Gastrocnemius medialis (tissue), 4 donors: ENCODE measurements around the gene PARD3. TPM values are rescaled to one million over a fixed set of nuclear protein-coding genes. Genes with fewer than 3 reads are reported as not detected.

Source experiments
- ATAC-seq, 2 donors: fragments of 150-250 bp; one replicate each; pipeline ENCODE4 v1.9.1; 2016
- DNase-seq, 2 donors: peaks; one replicate each; pipeline ENCODE4 v3.0.0-alpha.2; 2019
- H3K27ac ChIP-seq, 4 donors: fragments of 200-600 bp; sonication (generic); 1 replicate in 1 of 4; 2 replicates in 3 of 4; pipeline ENCODE4 v1.5.1; 2016 to 2018; ENCODE audit warnings: mild to moderate bottlenecking in 2 of 4, moderate library complexity in 1 of 4
- H3K27me3 ChIP-seq, 3 donors: fragments of 200-600 bp; sonication (generic) in 2 of 3; 1 replicate in 1 of 3; 2 replicates in 2 of 3; pipeline versions ENCODE4 v1.5.1 to v1.6.0; 2016 to 2019; ENCODE audit warnings: mild to moderate bottlenecking in 1 of 3, moderate library complexity in 1 of 3
- H3K36me3 ChIP-seq, 2 donors: fragments of 200-600 bp; sonication (generic) in 1 of 2; one replicate each; pipeline ENCODE4 v1.5.1; 2017 to 2018
- H3K4me1 ChIP-seq, 2 donors: fragments of 200-600 bp; sonication (generic) in 1 of 2; one replicate each; pipeline ENCODE4 v1.5.1; 2016 to 2017; ENCODE audit warnings: mild to moderate bottlenecking in 2 of 2
- H3K4me3 ChIP-seq, 4 donors: fragments of 200-600 bp; sonication (generic) in 3 of 4; 1 replicate in 1 of 4; 2 replicates in 3 of 4; pipeline ENCODE4 v1.5.1; 2016 to 2019; ENCODE audit warnings: mild to moderate bottlenecking in 2 of 4
- H3K9me3 ChIP-seq, 3 donors: fragments of 200-600 bp; sonication (generic) in 2 of 3; 1 replicate in 1 of 3; 2 replicates in 2 of 3; pipeline ENCODE4 v1.5.1; 2016 to 2019
- POLR2A ChIP-seq, 2 donors: fragments of 450-650 bp; IDR thresholded peaks; one replicate each; pipeline ENCODE4 v1.6.1; 2017; ENCODE audit warnings: antibody characterized with exemption in 2 of 2, mild to moderate bottlenecking in 2 of 2, moderate library complexity in 2 of 2
- in situ Hi-C, 4 donors: fragments of 200-750 bp; cut with MboI; loops; one replicate each; pipeline versions ENCODE4 v1.15.0 to v1.8.0; 2017; ENCODE audit warnings: low sequenced_read_pairs in 4 of 4
- intact Hi-C: fragments of 100-400 bp; cut with DNase I; formaldehyde crosslinking; loops from one replicate; pipeline ENCODE4 v1.15.1; 2023; ENCODE audit warnings: low total_unique reads
- total RNA-seq, 4 donors: library from RNA; depleted of rRNA; stranded (reverse); fragments of >200 nt; gene quantifications; one replicate each; pipeline versions ENCODE4 v1.1.0 to v1.2.3, GENCODE V29; 2016
- TF ChIP-seq, protein P1 (sequence below), 5 experiments: fragments of 450-650 bp in 3 of 5; fragments of 200-600 bp in 2 of 5; sonication (generic) in 2 of 5; IDR thresholded peaks in 4 of 5; conservative IDR thresholded peaks in 1 of 5; 1 replicate in 4 of 5; 2 replicates in 1 of 5; pipeline ENCODE4 v1.5.1; 2016 to 2019; ENCODE audit warnings: antibody characterized with exemption in 5 of 5, mild to moderate bottlenecking in 3 of 5, moderate library complexity in 3 of 5

Gene PARD3
- total RNA-seq, 4 donors from 2014 or later: 64.6 to 75.8 (median 68.3) TPM

DNA sequence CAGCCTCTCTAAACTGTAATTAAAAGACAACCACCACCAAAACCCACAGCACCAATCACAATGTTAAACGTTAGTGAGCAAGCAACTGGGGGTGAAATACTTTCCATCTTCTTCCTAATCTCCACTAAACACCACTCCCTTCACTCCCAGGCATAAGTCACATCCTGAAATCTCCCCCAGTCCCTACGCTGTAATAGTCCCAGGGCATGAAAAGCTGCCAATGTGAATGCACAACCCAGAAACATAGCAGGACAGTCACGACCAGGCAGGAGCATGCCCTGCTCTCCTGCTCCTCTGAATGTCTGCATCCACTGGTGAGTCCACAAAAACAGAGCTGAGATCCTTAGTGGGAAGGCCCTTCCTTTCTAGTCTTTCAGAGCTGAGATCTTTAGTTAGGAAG lies 288.9 kb downstream of the PARD3 start:
- peaks cover 23 to 29% of the 10 kb centered on the region in 2 donors for H3K4me1 ChIP-seq
- no peaks in the 10 kb centered on the region for H3K9me3 ChIP-seq
- ATAC-seq: no peak
- DNase-seq: no peak
- no peaks in the 10 kb centered on the region for H3K36me3 ChIP-seq
- no peaks in the 10 kb centered on the region for H3K27me3 ChIP-seq
- TF ChIP-seq, protein P1, sequence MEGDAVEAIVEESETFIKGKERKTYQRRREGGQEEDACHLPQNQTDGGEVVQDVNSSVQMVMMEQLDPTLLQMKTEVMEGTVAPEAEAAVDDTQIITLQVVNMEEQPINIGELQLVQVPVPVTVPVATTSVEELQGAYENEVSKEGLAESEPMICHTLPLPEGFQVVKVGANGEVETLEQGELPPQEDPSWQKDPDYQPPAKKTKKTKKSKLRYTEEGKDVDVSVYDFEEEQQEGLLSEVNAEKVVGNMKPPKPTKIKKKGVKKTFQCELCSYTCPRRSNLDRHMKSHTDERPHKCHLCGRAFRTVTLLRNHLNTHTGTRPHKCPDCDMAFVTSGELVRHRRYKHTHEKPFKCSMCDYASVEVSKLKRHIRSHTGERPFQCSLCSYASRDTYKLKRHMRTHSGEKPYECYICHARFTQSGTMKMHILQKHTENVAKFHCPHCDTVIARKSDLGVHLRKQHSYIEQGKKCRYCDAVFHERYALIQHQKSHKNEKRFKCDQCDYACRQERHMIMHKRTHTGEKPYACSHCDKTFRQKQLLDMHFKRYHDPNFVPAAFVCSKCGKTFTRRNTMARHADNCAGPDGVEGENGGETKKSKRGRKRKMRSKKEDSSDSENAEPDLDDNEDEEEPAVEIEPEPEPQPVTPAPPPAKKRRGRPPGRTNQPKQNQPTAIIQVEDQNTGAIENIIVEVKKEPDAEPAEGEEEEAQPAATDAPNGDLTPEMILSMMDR (IDR thresholded peaks at IDR 0.05 in 4 of 5, conservative IDR thresholded peaks at IDR 0.05 in 1 of 5): no peak
- no peak for TF ChIP-seq POLR2A (IDR thresholded peaks at IDR 0.05)
- in situ Hi-C loops: no loop called here
- no peak overlapping the region for H3K4me3 ChIP-seq
- peak overlapping the region in 1 of 4 donors; percentile 50 for H3K27ac ChIP-seq
- intact Hi-C loops: no loop called here

DNA sequence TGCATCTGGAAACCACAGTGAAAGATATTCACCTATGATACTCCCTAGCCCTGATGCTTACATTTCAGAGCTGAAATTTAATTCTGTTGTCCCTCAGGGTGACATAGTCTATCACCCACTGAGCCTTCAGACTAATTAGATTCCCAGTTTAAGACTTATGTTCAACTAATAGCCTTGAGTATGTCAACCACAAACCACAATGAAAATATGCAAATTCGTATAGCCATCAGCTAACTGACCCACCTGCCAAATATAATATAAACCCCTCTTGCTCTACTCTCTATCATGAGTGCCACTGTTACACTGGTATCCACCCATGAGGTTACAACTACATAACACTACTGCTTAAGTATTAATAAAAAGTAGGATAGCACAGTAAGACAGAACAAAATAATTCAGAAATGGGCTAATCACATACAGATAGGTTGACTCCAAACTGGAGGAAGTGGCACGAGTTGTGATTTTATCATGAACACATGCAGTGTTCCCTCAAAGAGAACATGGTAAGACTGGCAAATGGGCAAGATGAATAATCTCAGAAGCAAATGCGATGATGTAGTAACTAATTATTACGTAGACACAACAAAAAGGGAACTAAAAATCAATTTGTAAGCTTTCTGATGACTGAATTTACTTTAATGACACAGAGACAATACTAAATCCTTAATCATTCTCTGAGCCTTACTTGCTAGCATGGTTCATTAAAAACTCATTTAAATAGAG lies 290.6 kb downstream of the PARD3 start:
- TF ChIP-seq POLR2A (IDR thresholded peaks at IDR 0.05): no peak
- TF ChIP-seq, protein P1 (IDR thresholded peaks at IDR 0.05 in 4 of 5, conservative IDR thresholded peaks at IDR 0.05 in 1 of 5): no peak
- Histone ChIP-seq H3K36me3 (no peaks in the 10 kb centered on the region), H3K4me3 (no peak overlapping the region), H3K9me3 (no peaks in the 10 kb centered on the region), H3K27ac (no peak overlapping the region), H3K27me3 (no peaks in the 10 kb centered on the region), H3K4me1 (peaks cover 23 to 29% of the 10 kb centered on the region in 2 donors)
- DNase-seq (no peak), ATAC-seq (no peak)
- in situ Hi-C loops (no loop called here), intact Hi-C loops (no loop called here)

DNA sequence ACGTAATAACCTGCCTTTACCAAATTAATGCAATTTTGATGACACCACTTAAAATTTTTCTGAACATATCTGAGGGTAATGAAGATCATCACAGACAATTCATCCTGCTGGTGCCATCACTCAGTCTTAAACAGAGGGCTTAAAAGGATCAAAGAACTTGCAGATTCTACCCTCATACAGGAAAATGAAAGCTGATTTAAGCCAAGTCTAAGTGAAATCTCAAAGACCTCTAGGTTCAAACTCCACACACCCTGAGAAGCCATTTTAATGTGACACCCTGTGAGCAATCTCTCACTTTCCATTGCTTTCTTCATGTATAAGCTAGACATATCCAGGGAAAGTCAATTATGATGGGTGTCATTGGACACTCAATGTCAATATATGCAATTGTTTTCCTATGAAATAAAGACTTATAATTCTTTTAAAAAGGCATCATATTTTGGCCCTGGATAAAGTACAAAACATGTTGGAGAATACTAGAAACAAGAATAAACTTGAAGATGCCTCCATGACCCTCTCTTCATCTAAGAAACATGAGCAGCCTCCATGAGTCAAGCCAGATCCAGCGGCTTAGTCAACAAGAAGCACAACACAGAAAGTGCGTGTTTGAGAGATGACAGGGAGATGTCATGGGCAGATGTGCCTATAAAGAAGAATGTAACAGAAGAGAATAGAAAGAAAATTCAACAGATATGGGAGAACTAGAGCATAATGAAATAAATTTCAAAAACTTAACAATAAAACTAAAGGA lies 291.9 kb downstream of the PARD3 start:
- Histone ChIP-seq H3K4me3 (no peak overlapping the region), H3K36me3 (no peaks in the 10 kb centered on the region), H3K4me1 (peaks cover 12 to 19% of the 10 kb centered on the region in 2 donors), H3K27me3 (no peaks in the 10 kb centered on the region), H3K9me3 (no peaks in the 10 kb centered on the region), H3K27ac (no peak overlapping the region)
- intact Hi-C loops (no loop called here), in situ Hi-C loops (no loop called here)
- ATAC-seq (no peak), DNase-seq (no peak)
- TF ChIP-seq, protein P1 (IDR thresholded peaks at IDR 0.05 in 4 of 5, conservative IDR thresholded peaks at IDR 0.05 in 1 of 5): no peak
- no peak for TF ChIP-seq POLR2A (IDR thresholded peaks at IDR 0.05)

DNA sequence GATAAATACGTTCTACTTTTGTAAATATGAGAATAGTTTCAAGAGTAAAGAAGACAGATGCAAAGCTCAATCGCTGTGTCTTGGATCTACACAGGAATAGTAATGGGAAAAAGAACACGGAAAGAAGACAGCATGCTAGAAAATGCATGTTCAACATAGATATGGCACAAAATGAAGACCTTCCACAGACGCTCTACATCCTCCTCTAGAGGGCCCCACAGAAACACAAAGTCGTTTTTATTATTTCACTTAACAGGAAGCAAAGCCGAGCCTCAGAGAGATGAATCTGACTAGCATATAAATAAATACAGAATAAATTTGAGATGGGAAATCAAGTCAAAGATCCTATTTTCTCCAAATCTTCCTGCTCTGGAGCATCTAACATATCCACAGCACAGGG lies 292.6 kb downstream of the PARD3 start:
- H3K36me3 ChIP-seq: no peaks in the 10 kb centered on the region
- in situ Hi-C loops (no loop called here), intact Hi-C loops (no loop called here)
- H3K9me3 ChIP-seq: no peaks in the 10 kb centered on the region
- no peaks in the 10 kb centered on the region for H3K27me3 ChIP-seq
- no peak overlapping the region for H3K27ac ChIP-seq
- ATAC-seq: no peak
- TF ChIP-seq, protein P1 (IDR thresholded peaks at IDR 0.05 in 4 of 5, conservative IDR thresholded peaks at IDR 0.05 in 1 of 5): no peak
- TF ChIP-seq POLR2A (IDR thresholded peaks at IDR 0.05): no peak
- H3K4me3 ChIP-seq: no peak overlapping the region
- H3K4me1 ChIP-seq: peaks cover 7 to 15% of the 10 kb centered on the region in 2 donors
- DNase-seq: no peak
